Muscle layer of duodenum (tissue), 2 donors: ENCODE measurements around the gene NTSR1.

Source experiments
- H3K27ac ChIP-seq: one replicate; pipeline ENCODE4 v1.7.0; 2013; ENCODE audit warnings: mild to moderate bottlenecking, low read length
- H3K27me3 ChIP-seq: one replicate; pipeline ENCODE4 v1.7.0; 2013; ENCODE audit warnings: low read depth, mild to moderate bottlenecking, control low read depth, low read length
- H3K36me3 ChIP-seq, 2 donors: one replicate each; pipeline ENCODE4 v1.7.0; 2013; ENCODE audit warnings: low read length in 2 of 2, control low read depth in 1 of 2, mild to moderate bottlenecking in 1 of 2; ENCODE audit not compliant: insufficient read depth in 2 of 2, control insufficient read depth in 1 of 2
- H3K4me1 ChIP-seq, 2 donors: one replicate each; pipeline ENCODE4 v1.7.0; 2013; ENCODE audit warnings: low read length in 2 of 2, mild to moderate bottlenecking in 2 of 2, control low read depth in 1 of 2, moderate library complexity in 1 of 2; ENCODE audit not compliant: insufficient read depth in 2 of 2, control insufficient read depth in 1 of 2
- H3K4me3 ChIP-seq, 2 donors: one replicate each; pipeline ENCODE4 v1.7.0; 2013; ENCODE audit warnings: low read length in 2 of 2, low read depth in 1 of 2, mild to moderate bottlenecking in 1 of 2
- H3K9me3 ChIP-seq, 2 donors: one replicate each; pipeline ENCODE4 v1.7.0; 2013; ENCODE audit warnings: low read length in 2 of 2, control low read depth in 1 of 2, mild to moderate bottlenecking in 1 of 2; ENCODE audit not compliant: control insufficient read depth in 1 of 2
- donor health status: healthy.

NTSR1 gene

DNA sequence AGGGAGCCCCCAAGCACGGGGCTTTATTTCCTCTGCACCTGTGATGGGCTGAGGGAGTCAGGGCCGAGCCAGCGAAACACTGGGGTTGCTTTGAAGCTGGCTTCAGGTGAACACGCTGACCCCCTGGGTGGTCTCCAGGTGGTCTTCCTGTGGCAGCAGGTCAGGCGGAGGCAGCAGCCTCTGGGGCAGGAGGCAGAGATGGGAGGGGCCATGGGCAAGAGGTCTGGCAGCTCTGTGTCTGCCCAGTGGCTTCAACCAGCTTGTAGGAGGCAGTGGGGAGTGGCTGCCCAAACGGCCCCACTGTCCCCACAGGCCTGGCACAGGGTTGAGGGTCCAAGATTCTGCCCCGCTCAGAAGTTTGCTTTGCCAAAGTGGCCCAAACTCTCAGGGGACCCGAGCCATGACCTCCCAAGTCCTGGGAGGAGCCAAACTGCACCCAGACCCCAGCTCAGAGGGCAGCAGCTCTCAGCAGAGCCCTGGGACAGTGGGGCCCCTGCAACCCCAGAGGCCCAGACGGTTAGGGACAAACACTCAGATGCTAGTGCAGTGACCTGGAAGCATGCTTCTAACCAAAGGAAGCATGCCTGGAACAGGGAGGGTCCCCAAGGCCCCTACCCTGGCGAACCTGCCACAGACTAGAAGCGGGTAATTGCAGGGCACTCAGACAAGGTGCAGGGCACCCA lies 15.3 kb downstream of the NTSR1 start:
- Histone ChIP-seq H3K36me3 (no peaks in the 10 kb centered on the region), H3K27ac (no peak overlapping the region), H3K9me3 (no peaks in the 10 kb centered on the region), H3K4me1 (peaks cover 0 to 16% of the 10 kb centered on the region in 2 donors), H3K27me3 (no peaks in the 10 kb centered on the region), H3K4me3 (no peak overlapping the region)

DNA sequence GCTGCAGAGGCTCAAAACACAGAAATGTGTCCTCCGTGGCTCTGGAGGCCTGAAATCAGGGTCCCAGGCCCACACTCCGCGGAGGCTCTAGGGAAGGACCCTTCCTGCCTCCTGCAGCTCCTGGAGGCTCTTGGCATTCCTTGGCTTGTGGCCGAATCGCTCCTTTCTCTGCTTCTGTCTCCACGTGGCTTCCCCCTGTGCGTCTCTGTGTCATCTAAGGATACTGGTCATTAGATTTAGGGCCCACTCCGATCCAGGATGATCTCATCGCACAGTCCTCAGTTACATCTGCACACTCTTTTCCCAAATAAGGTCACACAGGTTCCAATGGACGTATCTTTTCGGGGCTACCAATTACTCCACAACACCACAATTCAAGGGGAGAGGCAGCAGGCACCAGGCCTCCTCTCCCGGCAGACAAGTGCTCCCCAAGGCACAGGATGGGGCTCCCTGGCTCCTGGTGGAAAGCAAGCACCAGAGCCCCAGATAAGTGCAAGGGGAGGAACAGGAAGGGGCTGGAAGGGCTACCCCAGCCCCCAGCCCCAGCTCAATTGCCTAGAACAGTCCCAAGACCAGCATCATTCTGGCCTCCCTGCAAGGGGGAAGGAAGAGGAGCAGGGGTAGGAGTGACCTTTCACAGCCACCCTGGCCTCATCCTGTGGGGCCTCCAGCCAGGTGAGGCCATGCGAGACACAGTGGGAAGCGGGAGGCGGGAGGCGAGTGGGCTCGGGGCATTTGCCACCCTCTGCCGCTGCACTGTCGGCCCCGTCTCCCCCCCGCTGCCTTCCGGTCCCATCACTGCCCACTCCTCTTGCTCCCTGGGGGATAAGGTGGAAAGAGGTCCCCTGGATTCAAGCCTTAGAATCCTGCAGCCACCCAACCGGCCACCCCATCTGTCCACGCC lies 16.3 kb downstream of the NTSR1 start:
- Histone ChIP-seq H3K4me1 (peaks cover 0 to 16% of the 10 kb centered on the region in 2 donors), H3K36me3 (no peaks in the 10 kb centered on the region), H3K27me3 (no peaks in the 10 kb centered on the region), H3K4me3 (no peak overlapping the region), H3K27ac (no peak overlapping the region), H3K9me3 (no peaks in the 10 kb centered on the region)

DNA sequence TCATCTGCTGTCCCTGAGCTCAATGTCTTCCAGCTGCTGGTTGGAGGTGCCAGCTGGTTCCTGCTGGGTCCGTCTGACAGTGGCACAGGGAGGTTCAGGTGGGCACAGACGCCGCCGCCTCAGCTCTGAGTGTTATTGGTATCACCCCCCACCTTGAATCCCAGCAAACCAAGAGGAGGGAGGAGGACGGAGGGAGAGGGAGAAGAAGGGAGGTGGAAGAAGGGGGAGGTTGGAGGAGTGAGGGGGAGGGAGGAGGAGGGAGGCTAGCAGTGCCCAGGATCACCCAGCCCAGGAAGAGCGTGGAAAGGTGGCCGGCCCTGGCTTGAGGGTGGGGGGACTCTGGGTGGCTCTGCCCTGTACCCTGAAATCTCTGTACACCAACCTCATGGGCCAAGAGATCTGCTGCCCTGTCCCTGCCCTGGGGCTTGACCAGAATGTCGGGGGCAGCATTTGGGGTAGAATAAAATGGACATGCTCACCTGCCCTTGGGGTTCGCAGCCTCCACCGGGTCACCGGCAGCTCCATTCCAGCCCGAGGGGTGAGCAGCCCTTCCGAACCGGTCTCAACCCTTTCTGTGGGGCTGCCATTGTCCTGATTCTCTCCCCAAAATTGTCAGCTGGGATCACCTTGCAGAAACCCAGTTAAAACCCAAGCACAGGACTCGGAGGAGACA lies 17.1 kb downstream of the NTSR1 start:
- Histone ChIP-seq H3K9me3 (no peaks in the 10 kb centered on the region), H3K36me3 (no peaks in the 10 kb centered on the region), H3K4me3 (no peak overlapping the region), H3K4me1 (peaks cover 0 to 16% of the 10 kb centered on the region in 2 donors), H3K27me3 (no peaks in the 10 kb centered on the region), H3K27ac (no peak overlapping the region)

DNA sequence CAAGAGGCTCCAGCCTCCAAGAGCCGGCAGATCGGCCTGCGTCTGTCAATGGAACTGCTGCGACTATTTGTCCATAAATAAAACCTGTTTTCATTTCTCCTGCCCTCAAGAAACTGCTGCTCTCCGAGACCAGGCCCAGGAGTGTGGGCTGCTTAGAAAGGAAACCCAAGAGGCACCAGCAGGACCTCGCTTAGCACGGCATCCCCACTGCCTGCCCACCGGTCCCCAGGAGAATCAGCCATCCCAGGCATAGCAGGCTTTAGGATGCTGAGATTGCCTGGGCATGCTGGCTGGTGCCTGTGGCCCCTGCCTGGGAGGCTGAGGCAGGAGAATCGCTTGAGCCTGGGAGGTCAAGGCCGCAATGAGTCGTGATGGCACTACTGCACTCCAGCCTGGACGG lies 17.6 kb downstream of the NTSR1 start:
- Histone ChIP-seq H3K4me3 (no peak overlapping the region), H3K9me3 (no peaks in the 10 kb centered on the region), H3K36me3 (no peaks in the 10 kb centered on the region), H3K27ac (no peak overlapping the region), H3K4me1 (peaks cover 0 to 16% of the 10 kb centered on the region in 2 donors), H3K27me3 (no peaks in the 10 kb centered on the region)

DNA sequence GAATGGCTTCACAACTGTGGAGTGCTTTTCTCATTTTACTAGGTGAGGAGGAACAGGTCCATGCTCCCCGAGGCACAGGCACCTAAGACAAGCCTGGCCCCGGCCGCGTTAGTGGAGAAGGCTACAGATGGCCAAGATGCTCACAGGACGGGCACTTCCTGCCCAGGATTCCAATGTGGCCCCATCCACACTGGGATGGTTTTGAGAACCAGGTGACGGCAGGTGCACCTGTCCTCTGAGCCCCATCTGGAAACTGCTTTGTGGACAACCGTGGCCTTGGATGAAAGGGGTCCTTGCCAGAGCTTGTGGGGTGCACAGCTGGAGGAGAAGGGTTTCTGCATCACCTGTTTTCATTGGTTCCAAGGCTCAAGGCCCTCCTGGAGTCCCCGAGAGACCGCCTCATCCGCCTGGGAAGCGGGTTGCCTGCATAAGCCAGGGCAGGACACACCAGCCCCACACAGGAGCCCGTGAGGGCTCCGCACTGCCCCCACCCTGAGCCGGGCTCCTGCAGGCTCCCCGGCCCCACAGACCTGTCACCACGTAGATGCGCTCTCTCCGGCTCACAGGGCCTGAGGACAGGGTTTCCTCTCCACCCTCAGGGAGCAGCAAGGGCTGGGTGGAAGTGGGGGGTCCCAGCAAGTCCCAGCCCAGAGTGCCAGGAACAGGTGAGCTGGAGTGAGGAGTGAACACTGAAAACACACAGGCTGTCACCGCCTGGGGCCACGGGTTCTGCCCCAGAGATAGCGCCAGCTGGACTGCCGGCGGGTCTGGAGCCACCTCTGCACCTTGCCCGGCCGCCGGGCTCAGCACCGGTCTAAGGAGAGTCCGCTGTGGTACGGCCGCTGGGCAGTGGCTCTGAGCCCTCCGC lies 18.3 kb downstream of the NTSR1 start:
- Histone ChIP-seq H3K4me3 (no peak overlapping the region), H3K27ac (no peak overlapping the region), H3K36me3 (no peaks in the 10 kb centered on the region), H3K27me3 (no peaks in the 10 kb centered on the region), H3K9me3 (no peaks in the 10 kb centered on the region), H3K4me1 (peaks cover 0 to 16% of the 10 kb centered on the region in 2 donors)

DNA sequence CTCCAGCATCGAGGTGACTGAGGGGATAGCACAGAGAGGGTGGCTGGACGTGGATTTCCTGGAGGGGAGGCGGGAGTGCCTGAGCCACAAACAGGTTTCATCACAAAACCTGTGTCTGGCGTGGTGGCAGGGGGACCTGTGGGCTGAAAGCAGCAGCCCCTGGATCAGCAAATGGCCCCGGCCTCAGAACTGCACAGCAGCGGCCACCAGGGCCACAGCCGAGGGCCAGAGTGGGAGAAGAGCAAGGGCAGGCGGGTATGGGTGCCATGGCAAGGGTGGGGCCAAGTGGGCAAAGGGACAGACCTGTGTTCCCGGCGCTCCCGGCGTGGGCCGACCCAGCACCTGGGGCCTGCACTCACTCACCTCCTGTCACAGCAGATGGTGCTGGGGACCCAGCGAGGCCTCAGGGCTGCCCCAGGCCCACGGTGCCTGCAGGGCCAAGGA lies 19.0 kb downstream of the NTSR1 start:
- H3K4me1 ChIP-seq = peaks cover 0 to 11% of the 10 kb centered on the region in 2 donors
- H3K9me3 ChIP-seq = no peaks in the 10 kb centered on the region
- no peak overlapping the region for H3K4me3 ChIP-seq
- H3K27me3 ChIP-seq = no peaks in the 10 kb centered on the region
- H3K36me3 ChIP-seq = no peaks in the 10 kb centered on the region
- H3K27ac ChIP-seq = no peak overlapping the region

DNA sequence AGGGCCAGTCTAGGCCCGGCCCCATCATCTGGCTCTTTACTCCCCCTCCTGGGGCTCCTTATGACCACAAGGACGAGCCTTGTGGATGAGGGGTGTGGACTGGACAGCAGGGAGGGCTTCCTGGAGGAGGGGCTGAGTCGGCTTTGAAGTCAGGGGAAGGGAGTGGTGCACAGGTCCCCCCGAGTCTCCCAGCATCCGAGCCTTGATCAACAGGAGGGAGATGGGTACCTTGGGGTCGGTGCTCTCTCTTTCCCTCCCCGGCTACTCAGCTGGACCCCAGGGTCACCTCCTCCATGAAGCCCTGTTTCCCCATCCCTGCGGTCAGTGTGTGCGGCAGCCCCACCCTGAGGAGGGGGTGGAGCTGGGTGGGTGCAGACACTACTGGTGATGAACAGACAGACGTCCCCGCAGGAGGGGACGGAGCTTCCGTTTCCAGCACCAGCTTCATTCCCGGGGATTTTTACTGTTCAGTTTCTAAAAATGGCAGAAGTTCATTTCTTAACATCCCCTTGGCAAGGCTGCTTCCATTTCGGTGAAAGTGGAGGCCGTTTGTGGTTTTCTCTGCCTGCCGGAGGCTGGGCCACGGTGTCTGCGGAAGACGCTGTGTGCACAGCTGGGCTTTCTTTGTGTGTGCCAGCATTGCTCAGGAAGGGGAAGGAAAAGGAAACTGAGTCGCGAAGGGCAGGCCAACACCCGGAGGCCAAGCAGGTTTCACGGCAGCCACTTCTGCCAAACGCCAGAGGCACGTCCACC lies 19.6 kb downstream of the NTSR1 start:
- Histone ChIP-seq H3K36me3 (no peaks in the 10 kb centered on the region), H3K4me3 (no peak overlapping the region), H3K27ac (no peak overlapping the region), H3K4me1 (peaks cover 0 to 11% of the 10 kb centered on the region in 2 donors), H3K27me3 (no peaks in the 10 kb centered on the region), H3K9me3 (no peaks in the 10 kb centered on the region)

DNA sequence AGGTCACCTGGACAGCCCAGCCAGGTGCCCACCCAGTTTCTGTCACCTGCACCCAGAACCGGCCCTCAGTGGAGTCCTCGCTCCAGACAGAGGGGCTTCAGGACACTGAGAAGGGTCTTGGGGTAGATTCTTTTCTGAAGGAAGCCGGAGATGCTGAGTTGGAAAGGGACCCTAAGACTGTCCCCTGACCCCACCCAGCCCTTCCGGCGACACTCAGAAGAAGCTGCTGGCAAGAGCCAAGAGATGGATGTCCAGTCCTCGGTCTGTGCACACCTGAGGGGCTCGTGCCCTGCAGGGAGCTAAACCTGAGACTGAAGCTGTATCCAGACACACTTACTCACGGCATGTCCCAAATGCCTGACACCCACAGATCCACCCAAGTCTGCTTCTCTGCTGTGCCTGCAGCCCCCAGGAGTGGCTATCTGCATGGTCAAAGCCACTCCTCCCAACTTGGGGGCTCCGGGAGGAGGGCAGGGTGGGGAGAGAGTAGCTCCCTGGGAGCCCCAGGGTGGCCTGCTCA lies 20.2 kb downstream of the NTSR1 start:
- Histone ChIP-seq H3K4me3 (no peak overlapping the region), H3K36me3 (no peaks in the 10 kb centered on the region), H3K4me1 (peaks cover 0 to 6% of the 10 kb centered on the region in 2 donors), H3K27me3 (no peaks in the 10 kb centered on the region), H3K27ac (no peak overlapping the region), H3K9me3 (no peaks in the 10 kb centered on the region)

DNA sequence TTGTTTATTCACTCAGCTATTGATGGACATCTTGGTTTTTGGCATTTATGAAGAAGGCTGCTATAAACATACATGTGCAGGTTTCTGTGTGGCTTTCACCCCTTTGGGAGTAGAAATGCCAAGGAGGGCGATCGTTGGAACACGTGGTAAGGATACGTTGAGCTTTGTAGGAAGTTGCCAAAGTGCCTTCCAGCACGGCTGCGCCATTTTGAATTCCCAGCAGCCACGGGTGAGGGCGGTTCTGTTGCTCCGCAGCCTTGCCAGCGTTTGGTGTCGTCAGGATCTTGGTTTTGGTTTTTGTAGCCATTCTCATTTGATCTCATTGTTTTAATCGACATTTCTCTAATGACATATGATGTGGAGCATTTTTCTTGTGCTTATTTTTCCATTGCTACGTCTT lies 21.8 kb downstream of the NTSR1 start:
- H3K36me3 ChIP-seq = no peaks in the 10 kb centered on the region
- H3K9me3 ChIP-seq = no peaks in the 10 kb centered on the region
- H3K4me3 ChIP-seq = no peak overlapping the region
- no peak overlapping the region for H3K27ac ChIP-seq
- H3K27me3 ChIP-seq = no peaks in the 10 kb centered on the region
- no peaks in the 10 kb centered on the region for H3K4me1 ChIP-seq
